GM12865 (cell line): Measurements from ENCODE around the gene KIT.
"Not testable (repeated sequence)": the region's sequence is repeated elsewhere in the genome, so short reads cannot be mapped to it uniquely, and the experiment has no call there.

Experiments
- DNase-seq: peaks from one replicate; pipeline ENCODE4 v3.0.0; 2010; ENCODE audit warnings: low read depth
- H3K4me3 ChIP-seq: 2 replicates; pipeline ENCODE4 v1.5.1; 2011; ENCODE audit warnings: mild to moderate bottlenecking, low read depth, low read length, control low read depth
- TF ChIP-seq, protein P1 (sequence below): IDR thresholded peaks from 2 replicates; pipeline ENCODE4 v1.5.1; 2011; ENCODE audit warnings: low read length, control low read depth, low read depth, inconsistent platforms; ENCODE audit not compliant: insufficient read depth; ENCODE audit errors: missing control alignments

Gene KIT

DNA sequence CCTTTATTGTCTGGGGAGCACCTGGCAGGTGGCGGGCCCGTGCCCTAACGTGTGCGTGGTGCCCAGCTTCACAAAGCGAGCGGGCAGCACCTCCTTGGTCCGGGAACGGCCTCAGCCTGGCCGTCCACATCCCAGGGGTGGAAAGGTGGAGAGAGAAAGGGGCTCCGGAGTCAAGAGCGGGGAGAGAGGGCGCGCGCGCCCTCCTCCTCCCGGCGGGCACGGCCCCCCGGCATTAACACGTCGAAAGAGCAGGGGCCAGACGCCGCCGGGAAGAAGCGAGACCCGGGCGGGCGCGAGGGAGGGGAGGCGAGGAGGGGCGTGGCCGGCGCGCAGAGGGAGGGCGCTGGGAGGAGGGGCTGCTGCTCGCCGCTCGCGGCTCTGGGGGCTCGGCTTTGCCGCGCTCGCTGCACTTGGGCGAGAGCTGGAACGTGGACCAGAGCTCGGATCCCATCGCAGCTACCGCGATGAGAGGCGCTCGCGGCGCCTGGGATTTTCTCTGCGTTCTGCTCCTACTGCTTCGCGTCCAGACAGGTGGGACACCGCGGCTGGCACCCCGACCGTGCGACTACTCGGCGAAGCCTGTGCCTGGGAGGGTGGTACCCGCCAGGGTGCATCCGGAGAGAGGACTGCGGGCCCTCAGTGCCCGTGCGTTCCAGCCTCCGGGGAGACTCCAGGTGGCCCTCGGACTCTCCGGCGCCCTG, at the start of gene KIT:
KIT (plus strand) TSS at position 407 of the 701 bp plus-strand sequence; CDS start at position 465, 58 bp downstream.
- H3K4me3 ChIP-seq = peak within 1 kb of the TSS; percentile 40
- no peak for DNase-seq
- TF ChIP-seq, protein P1, sequence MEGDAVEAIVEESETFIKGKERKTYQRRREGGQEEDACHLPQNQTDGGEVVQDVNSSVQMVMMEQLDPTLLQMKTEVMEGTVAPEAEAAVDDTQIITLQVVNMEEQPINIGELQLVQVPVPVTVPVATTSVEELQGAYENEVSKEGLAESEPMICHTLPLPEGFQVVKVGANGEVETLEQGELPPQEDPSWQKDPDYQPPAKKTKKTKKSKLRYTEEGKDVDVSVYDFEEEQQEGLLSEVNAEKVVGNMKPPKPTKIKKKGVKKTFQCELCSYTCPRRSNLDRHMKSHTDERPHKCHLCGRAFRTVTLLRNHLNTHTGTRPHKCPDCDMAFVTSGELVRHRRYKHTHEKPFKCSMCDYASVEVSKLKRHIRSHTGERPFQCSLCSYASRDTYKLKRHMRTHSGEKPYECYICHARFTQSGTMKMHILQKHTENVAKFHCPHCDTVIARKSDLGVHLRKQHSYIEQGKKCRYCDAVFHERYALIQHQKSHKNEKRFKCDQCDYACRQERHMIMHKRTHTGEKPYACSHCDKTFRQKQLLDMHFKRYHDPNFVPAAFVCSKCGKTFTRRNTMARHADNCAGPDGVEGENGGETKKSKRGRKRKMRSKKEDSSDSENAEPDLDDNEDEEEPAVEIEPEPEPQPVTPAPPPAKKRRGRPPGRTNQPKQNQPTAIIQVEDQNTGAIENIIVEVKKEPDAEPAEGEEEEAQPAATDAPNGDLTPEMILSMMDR = no peak

DNA sequence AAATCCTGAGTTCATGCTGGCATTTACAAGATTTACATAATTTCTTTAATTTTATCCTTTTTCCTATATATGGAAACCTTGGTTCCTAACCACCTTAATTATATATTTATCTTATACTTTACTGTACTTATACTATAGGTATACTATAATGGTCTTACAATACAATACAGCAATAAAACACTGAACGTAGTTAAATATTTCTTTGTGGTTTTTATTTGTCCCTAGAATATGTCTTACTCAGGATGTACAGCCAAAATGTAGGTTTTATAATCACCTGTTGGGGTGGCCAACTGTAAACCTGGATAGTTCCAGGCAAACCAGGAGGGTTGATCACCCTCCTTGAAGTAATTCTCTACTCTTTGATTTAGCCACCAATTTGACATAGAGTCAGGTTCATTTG, 48.4 kb upstream of the KIT start:
- DNase-seq = no peak
- TF ChIP-seq, protein P1 = no peak
- no peak overlapping the region for H3K4me3 ChIP-seq

DNA sequence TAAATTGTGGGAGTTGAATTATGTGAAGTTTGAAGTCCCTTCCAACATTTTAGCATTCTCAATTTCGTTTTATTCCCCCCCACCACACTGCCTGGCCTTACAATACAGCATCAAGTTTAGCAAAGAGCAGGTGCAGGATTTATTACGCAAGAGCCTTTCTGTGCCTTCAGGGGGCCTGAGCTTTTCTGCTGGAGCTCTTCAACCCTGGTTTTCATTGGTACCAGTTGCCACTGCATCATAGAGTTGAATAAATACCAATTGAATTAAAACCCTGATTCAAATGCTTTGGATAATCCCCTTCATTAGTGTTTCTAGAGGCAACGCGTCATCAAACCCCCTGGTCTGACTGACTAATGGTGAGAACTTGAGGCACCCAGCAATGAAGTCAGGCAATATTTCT, 43.6 kb upstream of the KIT start:
- no peak for DNase-seq
- TF ChIP-seq, protein P1 = no peak
- no peak overlapping the region for H3K4me3 ChIP-seq

DNA sequence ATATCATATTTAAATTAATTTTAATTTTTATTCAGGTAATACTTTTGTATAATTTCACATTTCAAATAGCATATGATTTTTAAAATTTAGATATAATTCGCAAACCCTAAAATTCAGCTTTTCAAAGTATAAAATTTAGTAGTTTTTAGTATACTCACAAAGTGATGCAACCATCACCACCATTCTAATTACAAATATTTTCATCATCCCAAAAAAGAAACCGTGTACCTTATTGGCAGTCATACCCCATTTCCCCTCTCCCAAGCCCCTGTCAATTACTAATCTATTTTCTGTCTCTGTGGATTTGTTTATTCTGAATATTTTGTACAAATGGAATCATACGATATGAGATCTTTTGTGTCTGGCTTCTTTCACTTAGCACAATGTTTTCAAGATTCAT, 37.0 kb upstream of the KIT start:
- no peak overlapping the region for H3K4me3 ChIP-seq
- DNase-seq = no peak
- TF ChIP-seq, protein P1 = no peak

DNA sequence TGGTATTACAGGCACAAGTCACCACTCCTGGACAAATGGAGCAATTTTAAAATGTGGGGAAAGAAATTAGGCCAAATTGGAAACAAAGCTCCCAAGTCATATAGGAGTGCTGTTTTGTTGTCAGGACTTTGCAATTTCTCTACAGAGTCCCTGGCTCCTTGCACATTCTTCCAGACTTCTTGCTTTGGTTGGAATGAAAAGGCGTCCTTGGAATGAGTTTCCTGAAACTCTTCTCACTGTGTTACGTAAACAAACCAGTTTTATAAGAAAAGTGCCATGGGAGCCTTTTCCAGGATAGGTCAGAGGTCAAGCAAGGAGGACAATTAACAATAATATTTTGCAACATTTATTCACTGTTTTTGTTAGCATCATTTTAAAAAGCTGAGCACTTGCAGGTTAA, 32.4 kb upstream of the KIT start:
- DNase-seq = no peak
- TF ChIP-seq, protein P1 = no peak
- no peak overlapping the region for H3K4me3 ChIP-seq

DNA sequence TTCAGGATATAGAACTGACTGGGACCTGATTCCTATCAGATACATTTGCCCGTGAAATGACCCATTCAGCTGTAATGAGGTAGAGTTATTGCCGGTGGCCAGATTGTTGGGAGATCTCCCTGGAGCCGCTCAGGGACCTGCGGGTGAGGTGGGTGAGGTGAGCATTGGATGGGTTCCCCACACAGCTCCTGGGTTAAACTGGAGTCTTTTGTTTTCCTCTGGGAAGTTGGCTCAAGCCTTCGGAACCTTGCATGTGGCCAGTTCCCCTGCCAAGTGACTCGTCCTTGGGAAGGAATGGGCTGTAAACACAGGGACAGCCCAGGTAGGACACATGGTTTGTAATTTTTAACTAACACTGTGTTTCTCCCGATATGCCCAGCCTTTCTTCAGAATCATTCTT, 31.6 kb upstream of the KIT start:
- no peak for DNase-seq
- no peak overlapping the region for H3K4me3 ChIP-seq
- TF ChIP-seq, protein P1 = no peak

DNA sequence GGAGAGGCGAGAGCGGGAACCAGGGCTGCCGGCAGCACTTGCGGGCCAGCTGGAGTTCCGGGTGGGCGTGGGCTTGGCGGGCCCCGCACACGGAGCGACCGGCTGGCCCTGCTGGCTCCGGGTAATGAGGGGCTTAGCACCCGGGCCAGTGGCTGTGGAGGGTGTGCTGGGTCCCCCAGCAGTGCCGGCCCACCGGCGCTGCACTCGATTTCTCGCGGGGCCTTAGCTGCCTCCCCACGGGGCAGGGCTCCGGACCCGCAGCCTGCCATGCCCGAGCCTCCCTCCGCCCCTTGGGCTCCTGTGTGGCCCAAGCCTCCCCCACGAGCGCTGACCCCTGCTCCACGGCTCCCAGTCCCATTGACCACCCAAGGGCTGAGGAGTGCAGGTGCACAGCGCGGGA, 25.2 kb upstream of the KIT start:
- TF ChIP-seq, protein P1 = no peak
- no peak for DNase-seq
- H3K4me3 ChIP-seq = no peak overlapping the region

DNA sequence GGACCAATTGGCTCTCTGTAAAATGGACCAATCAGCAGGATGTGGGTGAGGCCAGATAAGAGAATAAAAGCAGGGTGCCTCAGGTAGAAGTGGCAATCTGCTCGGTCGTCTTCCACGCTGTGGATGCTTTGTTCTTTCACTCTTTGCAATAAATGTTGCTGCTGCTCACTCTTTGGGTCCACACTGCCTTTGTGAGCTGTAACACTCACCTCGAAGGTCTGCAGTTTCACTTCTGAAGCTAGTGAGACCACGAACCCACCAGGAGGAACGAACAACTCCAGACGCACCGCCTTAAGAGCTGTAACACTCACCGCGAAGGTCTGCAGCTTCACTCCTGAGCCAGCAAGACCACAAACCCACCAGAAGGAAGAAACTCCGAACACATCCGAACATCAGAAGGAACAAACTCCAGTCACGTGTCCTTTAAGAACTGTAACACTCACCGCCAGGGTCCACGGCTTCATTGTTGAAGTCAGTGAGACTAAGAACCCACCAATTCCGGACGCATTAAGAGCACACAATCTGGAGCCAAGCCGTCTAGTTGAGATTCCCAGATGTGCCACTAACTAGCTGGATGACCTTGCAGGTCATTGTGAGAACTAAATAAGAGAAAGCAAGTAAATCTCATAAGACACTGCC, 24.5 kb upstream of the KIT start:
- not testable (repeated sequence) for DNase-seq, H3K4me3 ChIP-seq
